Type B pancreatic cell (in vitro differentiated cells): ENCODE measurements around the gene CD93. TPM values are rescaled to one million over a fixed set of nuclear protein-coding genes. Genes with fewer than 3 reads are reported as not detected.

Experiments
- DNase-seq: peaks from one replicate; pipeline ENCODE4 v3.0.0; 2021; ENCODE audit warnings: mixed read lengths; ENCODE audit not compliant: unreplicated experiment; ENCODE audit errors: extremely low spot score
- H3K27ac Mint-ChIP-seq: 2 replicates; pipeline ENCODE4 v1.8.0; 2021; ENCODE audit warnings: mild to moderate bottlenecking, mixed read lengths
- H3K27me3 Mint-ChIP-seq: 2 replicates; pipeline ENCODE4 v1.8.0; 2021; ENCODE audit warnings: mixed read lengths
- H3K36me3 Mint-ChIP-seq: 2 replicates; pipeline ENCODE4 v1.8.0; 2021; ENCODE audit warnings: mixed read lengths
- H3K4me1 Mint-ChIP-seq: one replicate; pipeline ENCODE4 v1.8.0; 2021; ENCODE audit warnings: mixed read lengths; ENCODE audit not compliant: unreplicated experiment
- H3K4me3 Mint-ChIP-seq: 2 replicates; pipeline ENCODE4 v1.8.0; 2021; ENCODE audit warnings: mild to moderate bottlenecking, mixed read lengths
- H3K9me3 Mint-ChIP-seq: 2 replicates; pipeline ENCODE4 v1.8.0; 2021; ENCODE audit warnings: mixed read lengths
- CTCF ChIP-seq: fragments of 200-600 bp; sonication (generic); conservative IDR thresholded peaks from 2 replicates; pipeline ENCODE4 v1.5.0; 2021; ENCODE audit warnings: antibody characterized with exemption, mild to moderate bottlenecking
- total RNA-seq: library from RNA; stranded (reverse); gene quantifications from 2 replicates; pipeline ENCODE4 v1.2.1, GENCODE V29; 2021; ENCODE audit warnings: low replicate concordance

CD93 gene
- total RNA-seq, 1 donor from 2014 or later: 0.05 TPM

- TF ChIP-seq CTCF: peak; percentile 52
- H3K27ac Mint-ChIP-seq: no peak overlapping the region
These were observed 24.2 kb downstream of the CD93 start for GRCh38 chr20:23061734-23062561.

GRCh38 chr20:23061262-23061661, 24.9 kb downstream of the CD93 start:
- TF ChIP-seq CTCF: no peak
- Mint-ChIP-seq H3K4me3 (no peak overlapping the region), H3K27me3 (peaks cover 4% of the 10 kb centered on the region), H3K27ac (no peak overlapping the region), H3K4me1 (peaks cover 19% of the 10 kb centered on the region), H3K9me3 (peaks cover 3% of the 10 kb centered on the region), H3K36me3 (no peaks in the 10 kb centered on the region)
- DNase-seq: no peak

More at GRCh38 chr20:23061734-23062561, 24.2 kb downstream of the CD93 start:
- no peak for DNase-seq
- peaks cover 4% of the 10 kb centered on the region for H3K27me3 Mint-ChIP-seq
- peaks cover 26% of the 10 kb centered on the region for H3K4me1 Mint-ChIP-seq
- peaks cover 3% of the 10 kb centered on the region for H3K9me3 Mint-ChIP-seq
- no peak overlapping the region for H3K4me3 Mint-ChIP-seq
- no peaks in the 10 kb centered on the region for H3K36me3 Mint-ChIP-seq

GRCh38 chr20:23060629-23061028, 25.5 kb downstream of the CD93 start:
- H3K36me3 Mint-ChIP-seq: no peaks in the 10 kb centered on the region
- peaks cover 19% of the 10 kb centered on the region for H3K4me1 Mint-ChIP-seq
- DNase-seq: no peak
- no peak for TF ChIP-seq CTCF
- H3K9me3 Mint-ChIP-seq: peaks cover 3% of the 10 kb centered on the region
- peaks cover 4% of the 10 kb centered on the region for H3K27me3 Mint-ChIP-seq
- no peak overlapping the region for H3K27ac Mint-ChIP-seq
- no peak overlapping the region for H3K4me3 Mint-ChIP-seq

GRCh38 chr20:23059846-23060245, 26.3 kb downstream of the CD93 start:
- peaks cover 9% of the 10 kb centered on the region for H3K27me3 Mint-ChIP-seq
- H3K4me1 Mint-ChIP-seq: peaks cover 13% of the 10 kb centered on the region
- no peaks in the 10 kb centered on the region for H3K36me3 Mint-ChIP-seq
- no peak overlapping the region for H3K27ac Mint-ChIP-seq
- H3K4me3 Mint-ChIP-seq: no peak overlapping the region
- TF ChIP-seq CTCF: no peak
- DNase-seq: no peak
- H3K9me3 Mint-ChIP-seq: peaks cover 3% of the 10 kb centered on the region

GRCh38 chr20:23059001-23059400, 27.1 kb downstream of the CD93 start:
- peaks cover 12% of the 10 kb centered on the region for H3K4me1 Mint-ChIP-seq
- H3K4me3 Mint-ChIP-seq: no peak overlapping the region
- H3K27ac Mint-ChIP-seq: no peak overlapping the region

More at GRCh38 chr20:23059001-23059400, 27.1 kb downstream of the CD93 start:
- Mint-ChIP-seq H3K27me3 (peaks cover 14% of the 10 kb centered on the region), H3K36me3 (no peaks in the 10 kb centered on the region), H3K9me3 (peaks cover 3% of the 10 kb centered on the region)
- no peak for TF ChIP-seq CTCF
- no peak for DNase-seq
